Measurements from ENCODE around the gene AP1S3.
"Not testable (repeated sequence)": the region's sequence is repeated elsewhere in the genome, so short reads cannot be mapped to it uniquely, and the experiment has no call there.

DNA sequence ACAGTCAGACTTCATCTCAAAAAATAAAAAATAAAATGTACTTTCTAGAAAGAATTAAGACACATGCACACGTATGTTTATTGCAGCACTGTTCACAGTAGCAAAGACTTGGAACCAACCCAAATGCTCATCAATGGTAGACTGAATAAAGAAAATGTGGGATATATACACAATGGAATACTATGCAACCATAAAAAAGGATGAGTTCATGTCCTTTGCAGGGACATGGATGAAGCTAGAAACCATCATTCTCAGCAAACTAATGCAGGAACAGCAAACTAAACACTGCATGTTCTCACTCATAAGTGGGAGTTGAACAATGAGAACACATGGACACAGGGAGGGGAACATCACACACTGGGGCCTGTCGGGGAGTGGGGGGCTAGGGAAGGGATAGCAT, 35.4 kb upstream of the AP1S3 start:
- not testable (repeated sequence) for TF ChIP-seq CTCF (conservative IDR thresholded peaks at IDR 0.05; ENCODE audit: low read length); EZH2phosphoT487 (IDR thresholded peaks at IDR 0.05; ENCODE audit: borderline replicate concordance)

Measured in Loucy (cell line).